Ovary (tissue), 3 donors: Measurements from ENCODE around the gene CRB1.

ENCODE experiments used
- CTCF ChIP-seq, 3 donors: fragments of 450-650 bp in 2 of 3; fragments of 200-600 bp in 1 of 3; IDR thresholded peaks; one replicate each; pipeline versions ENCODE4 v1.5.1 to v1.8.0; 2016 to 2022; ENCODE audit warnings: antibody characterized with exemption in 3 of 3, mild to moderate bottlenecking in 1 of 3
- EP300 ChIP-seq: sonication (generic); formaldehyde crosslinking; IDR thresholded peaks from one replicate; pipeline ENCODE4 v1.6.1; 2017; ENCODE audit warnings: antibody characterized with exemption
- POLR2A ChIP-seq: fragments of 450-650 bp; IDR thresholded peaks from one replicate; pipeline ENCODE4 v1.6.1; 2017; ENCODE audit warnings: antibody characterized with exemption, mild to moderate bottlenecking, moderate library complexity
- donor health status: DM: no; HTN: no; CAD: no.

- TF ChIP-seq POLR2A (no peak), CTCF (IDR thresholded peaks at IDR 0.05) (no peak), EP300 (no peak)
These were observed 44.1 kb downstream of the CRB1 start for GRCh38 chr1:197312163-197312562.
